Hepatocyte (in vitro differentiated cells): Measurements from ENCODE around the gene FNDC1. TPM values are rescaled to one million over a fixed set of nuclear protein-coding genes. Genes with fewer than 3 reads are reported as not detected.

ENCODE experiments used
- DNase-seq: peaks from one replicate; pipeline ENCODE4 v3.0.0-alpha.2; 2016; ENCODE audit warnings: low spot score
- H2AFZ ChIP-seq: fragments of 200-600 bp; sonication (generic); 2 replicates; pipeline ENCODE4 v1.6.0; 2016; ENCODE audit warnings: antibody characterized with exemption, mild to moderate bottlenecking
- H3K27ac ChIP-seq: fragments of 200-600 bp; sonication (generic); 2 replicates; pipeline ENCODE4 v1.5.1; 2016; ENCODE audit warnings: mild to moderate bottlenecking
- H3K27me3 ChIP-seq: fragments of 200-600 bp; sonication (generic); 2 replicates; pipeline ENCODE4 v1.6.1; 2016
- H3K36me3 ChIP-seq: fragments of 200-600 bp; sonication (generic); replicated peaks from 2 replicates; pipeline ENCODE4 v1.5.1; 2016; ENCODE audit warnings: low read depth; ENCODE audit not compliant: insufficient read depth
- H3K4me1 ChIP-seq: fragments of 200-600 bp; sonication (generic); 2 replicates; pipeline ENCODE4 v1.5.1; 2016; ENCODE audit warnings: mild to moderate bottlenecking, moderate library complexity; ENCODE audit not compliant: insufficient read depth
- H3K4me2 ChIP-seq: fragments of 200-600 bp; sonication (generic); 2 replicates; pipeline ENCODE4 v1.6.0; 2016
- H3K4me3 ChIP-seq: fragments of 200-600 bp; sonication (generic); 2 replicates; pipeline ENCODE4 v1.5.1; 2016; ENCODE audit warnings: mild to moderate bottlenecking
- H3K79me2 ChIP-seq: fragments of 200-600 bp; sonication (generic); 2 replicates; pipeline ENCODE4 v1.6.0; 2017; ENCODE audit warnings: mild to moderate bottlenecking
- H3K9me2 ChIP-seq: fragments of 200-600 bp; sonication (generic); replicated peaks from 2 replicates; pipeline ENCODE4 v1.6.0; 2017; ENCODE audit warnings: mild to moderate bottlenecking; ENCODE audit not compliant: insufficient read depth
- H3K9me3 ChIP-seq: fragments of 200-600 bp; sonication (generic); 2 replicates; pipeline ENCODE4 v1.5.1; 2016; ENCODE audit warnings: low read depth, mild to moderate bottlenecking
- H4K20me1 ChIP-seq: fragments of 200-600 bp; sonication (generic); 2 replicates; pipeline ENCODE4 v1.6.0; 2016; ENCODE audit warnings: mild to moderate bottlenecking; ENCODE audit not compliant: insufficient read depth, poor library complexity, severe bottlenecking
- EZH2 ChIP-seq: fragments of 200-600 bp; sonication (generic); IDR thresholded peaks from 2 replicates; pipeline ENCODE4 v1.6.1; 2016; ENCODE audit warnings: antibody characterized with exemption, mild to moderate bottlenecking, borderline replicate concordance
- EZH2phosphoT487 ChIP-seq: fragments of 200-600 bp; sonication (generic); IDR thresholded peaks from one replicate; pipeline ENCODE4 v1.6.1; 2018; ENCODE audit warnings: antibody characterized with exemption, mild to moderate bottlenecking, low read depth, moderate library complexity; ENCODE audit not compliant: unreplicated experiment, severe bottlenecking
- WGBS: methylation state at CpG from one replicate; pipeline ENCODE4 v1.1.6; 2016; ENCODE audit warnings: low lambda C conversion rate; ENCODE audit errors: missing lambda C conversion rate; 5-methylcytosine and 5-hydroxymethylcytosine counted together
- polyA plus RNA-seq: library from polyadenylated mRNA; unstranded; fragments of >200 nt; fragmentation: Nextera tagmentation; extraction: Ambion mirVana; gene quantifications from 2 replicates; pipeline ENCODE4 v1.2.1, GENCODE V29; 2016
- total RNA-seq: library from RNA; depleted of rRNA; stranded (reverse); fragments of >200 nt; gene quantifications from 2 replicates; pipeline ENCODE4 v1.2.3, GENCODE V29; 2014
- TF ChIP-seq, protein P1 (sequence below): fragments of 200-600 bp; sonication (generic); IDR thresholded peaks from 2 replicates; pipeline ENCODE4 v1.5.1; 2016; ENCODE audit warnings: antibody characterized with exemption, mild to moderate bottlenecking; ENCODE audit not compliant: poor library complexity

Gene FNDC1
- total and polyA plus RNA-seq, 2 experiments from 2014 or later, result 1.3 to 1.7 TPM

GRCh38 chr6:159308198-159308597, 139.0 kb downstream of the FNDC1 start:
- H3K27ac ChIP-seq, result no peak overlapping the region
- no peaks in the 10 kb centered on the region for H3K36me3 ChIP-seq
- H3K4me3 ChIP-seq, result no peak overlapping the region
- WGBS, result 18% methylated on average over 1 of the region's 1 CpG
- no peaks in the 10 kb centered on the region for H4K20me1 ChIP-seq
- no peak overlapping the region for H3K4me2 ChIP-seq
- no peaks in the 10 kb centered on the region for H3K9me3 ChIP-seq
- TF ChIP-seq, protein P1, sequence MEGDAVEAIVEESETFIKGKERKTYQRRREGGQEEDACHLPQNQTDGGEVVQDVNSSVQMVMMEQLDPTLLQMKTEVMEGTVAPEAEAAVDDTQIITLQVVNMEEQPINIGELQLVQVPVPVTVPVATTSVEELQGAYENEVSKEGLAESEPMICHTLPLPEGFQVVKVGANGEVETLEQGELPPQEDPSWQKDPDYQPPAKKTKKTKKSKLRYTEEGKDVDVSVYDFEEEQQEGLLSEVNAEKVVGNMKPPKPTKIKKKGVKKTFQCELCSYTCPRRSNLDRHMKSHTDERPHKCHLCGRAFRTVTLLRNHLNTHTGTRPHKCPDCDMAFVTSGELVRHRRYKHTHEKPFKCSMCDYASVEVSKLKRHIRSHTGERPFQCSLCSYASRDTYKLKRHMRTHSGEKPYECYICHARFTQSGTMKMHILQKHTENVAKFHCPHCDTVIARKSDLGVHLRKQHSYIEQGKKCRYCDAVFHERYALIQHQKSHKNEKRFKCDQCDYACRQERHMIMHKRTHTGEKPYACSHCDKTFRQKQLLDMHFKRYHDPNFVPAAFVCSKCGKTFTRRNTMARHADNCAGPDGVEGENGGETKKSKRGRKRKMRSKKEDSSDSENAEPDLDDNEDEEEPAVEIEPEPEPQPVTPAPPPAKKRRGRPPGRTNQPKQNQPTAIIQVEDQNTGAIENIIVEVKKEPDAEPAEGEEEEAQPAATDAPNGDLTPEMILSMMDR, result no peak
- TF ChIP-seq EZH2phosphoT487 (no peak), EZH2 (no peak)
- no peaks in the 10 kb centered on the region for H3K9me2 ChIP-seq
- no peaks in the 10 kb centered on the region for H3K4me1 ChIP-seq
- no peak for DNase-seq
- no peaks in the 10 kb centered on the region for H3K27me3 ChIP-seq
- no peak overlapping the region for H2AFZ ChIP-seq
- H3K79me2 ChIP-seq, result no peaks in the 10 kb centered on the region

GRCh38 chr6:159309723-159310122, 140.5 kb downstream of the FNDC1 start:
- Histone ChIP-seq H3K9me3 (no peaks in the 10 kb centered on the region), H3K4me1 (no peaks in the 10 kb centered on the region), H4K20me1 (no peaks in the 10 kb centered on the region), H3K4me3 (no peak overlapping the region), H3K27ac (no peak overlapping the region), H3K4me2 (no peak overlapping the region), H2AFZ (no peak overlapping the region), H3K27me3 (no peaks in the 10 kb centered on the region), H3K79me2 (no peaks in the 10 kb centered on the region), H3K36me3 (no peaks in the 10 kb centered on the region), H3K9me2 (no peaks in the 10 kb centered on the region)
- 82% methylated on average over 1 of the region's 1 CpG for WGBS
- no peak for DNase-seq
- TF ChIP-seq EZH2, result no peak
- TF ChIP-seq, protein P1, result no peak
- TF ChIP-seq EZH2phosphoT487, result no peak

GRCh38 chr6:159311618-159312017, 142.4 kb downstream of the FNDC1 start:
- H3K27me3 ChIP-seq, result no peaks in the 10 kb centered on the region
- no peak for DNase-seq
- H3K36me3 ChIP-seq, result no peaks in the 10 kb centered on the region
- H3K9me3 ChIP-seq, result no peaks in the 10 kb centered on the region
- H3K4me3 ChIP-seq, result no peak overlapping the region
- H3K4me2 ChIP-seq, result no peak overlapping the region
- WGBS, result 61% methylated on average over 4 of the region's 4 CpGs
- no peaks in the 10 kb centered on the region for H4K20me1 ChIP-seq
- H2AFZ ChIP-seq, result no peak overlapping the region
- no peaks in the 10 kb centered on the region for H3K9me2 ChIP-seq
- no peaks in the 10 kb centered on the region for H3K4me1 ChIP-seq
- TF ChIP-seq EZH2phosphoT487 (no peak), EZH2 (no peak)
- TF ChIP-seq, protein P1, result no peak
- H3K27ac ChIP-seq, result no peak overlapping the region
- no peaks in the 10 kb centered on the region for H3K79me2 ChIP-seq

DNA sequence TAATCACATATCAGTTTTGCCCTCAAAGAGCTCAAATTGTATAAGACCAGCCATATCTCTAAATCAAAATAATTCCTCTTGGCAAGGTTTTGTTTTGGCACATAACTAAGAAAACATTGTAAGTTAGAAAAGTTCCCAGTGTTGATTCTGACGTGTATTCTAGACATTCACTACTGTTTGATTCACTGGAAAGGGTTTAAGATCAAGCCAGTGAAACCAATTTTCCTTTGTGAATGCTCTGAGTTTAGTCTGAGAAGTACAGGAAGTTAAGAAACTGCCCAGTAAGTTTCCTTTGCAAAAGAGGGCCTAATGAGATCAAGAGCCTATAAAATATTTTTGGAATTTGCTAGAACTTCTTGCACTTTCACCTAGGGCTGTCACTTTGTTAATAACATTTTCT, 143.0 kb downstream of the FNDC1 start:
- Histone ChIP-seq H3K27me3 (no peaks in the 10 kb centered on the region), H3K4me3 (no peak overlapping the region), H3K4me2 (no peak overlapping the region), H3K36me3 (no peaks in the 10 kb centered on the region), H3K4me1 (no peaks in the 10 kb centered on the region), H3K9me3 (no peaks in the 10 kb centered on the region), H2AFZ (no peak overlapping the region), H3K79me2 (no peaks in the 10 kb centered on the region), H3K9me2 (no peaks in the 10 kb centered on the region), H4K20me1 (no peaks in the 10 kb centered on the region), H3K27ac (no peak overlapping the region)
- DNase-seq, result no peak
- 58% methylated on average over 1 of the region's 1 CpG for WGBS
- TF ChIP-seq, protein P1, result no peak
- TF ChIP-seq EZH2 (no peak), EZH2phosphoT487 (no peak)
